HepG2 (cell line): ENCODE measurements around the gene LUZP1. TPM values are rescaled to one million over a fixed set of nuclear protein-coding genes. Genes with fewer than 3 reads are reported as not detected.

Experiments used
- CREB1 ChIP-seq, 2 experiments: fragments of 450-650 bp in 1 of 2; IDR thresholded peaks; 2 replicates each; pipeline ENCODE4 v1.6.1; 2016 to 2017; ENCODE audit warnings: control low read depth in 1 of 2, mild to moderate bottlenecking in 1 of 2, missing compliant biosample characterization in 1 of 2, missing genetic modification characterization in 1 of 2
- GTF3A ChIP-seq: sonication (generic); formaldehyde crosslinking; conservative IDR thresholded peaks from 2 replicates; pipeline ENCODE4 v1.4.0; 2020; ENCODE audit warnings: mild to moderate bottlenecking, missing genetic modification reagents
- HMG20B ChIP-seq: conservative IDR thresholded peaks from 2 replicates; pipeline ENCODE4 v1.6.1; 2016; ENCODE audit warnings: missing genetic modification reagents, missing compliant biosample characterization
- HOXA9 ChIP-seq: sonication (generic); formaldehyde crosslinking; IDR thresholded peaks from 2 replicates; pipeline ENCODE4 v1.8.1; 2022; ENCODE audit warnings: missing genetic modification reagents, mild to moderate bottlenecking, moderate library complexity, borderline replicate concordance
- MED1 ChIP-seq: sonication (generic); formaldehyde crosslinking; IDR thresholded peaks from 2 replicates; pipeline ENCODE4 v1.4.0; 2020; ENCODE audit warnings: missing genetic modification reagents
- RCOR2 ChIP-seq: IDR thresholded peaks from 2 replicates; pipeline ENCODE4 v1.6.1; 2016; ENCODE audit warnings: missing biosample characterization, missing genetic modification reagents
- SOX13 ChIP-seq, 3 experiments: fragments of 450-650 bp in 1 of 3; sonication (generic) in 1 of 3; formaldehyde crosslinking in 1 of 3; IDR thresholded peaks in 2 of 3; conservative IDR thresholded peaks in 1 of 3; 2 replicates each; pipeline versions ENCODE4 v1.5.0 to v1.6.1; 2016 to 2020; ENCODE audit warnings: antibody characterized with exemption in 1 of 3, mild to moderate bottlenecking in 1 of 3, missing compliant biosample characterization in 1 of 3, missing genetic modification reagents in 1 of 3, moderate library complexity in 1 of 3
- ZNF552 ChIP-seq: sonication (generic); formaldehyde crosslinking; IDR thresholded peaks from 2 replicates; pipeline ENCODE4 v1.9.0; 2022; ENCODE audit warnings: missing genetic modification reagents, mild to moderate bottlenecking, borderline replicate concordance
- ZNF746 ChIP-seq: sonication (generic); formaldehyde crosslinking; IDR thresholded peaks from 2 replicates; pipeline ENCODE4 v1.8.0; 2022; ENCODE audit warnings: mild to moderate bottlenecking, missing genetic modification reagents
- ZNF761 ChIP-seq: sonication (generic); formaldehyde crosslinking; conservative IDR thresholded peaks from 2 replicates; pipeline ENCODE4 v1.4.0; 2020; ENCODE audit warnings: mild to moderate bottlenecking, missing genetic modification reagents
- ZNF766 ChIP-seq: sonication (generic); formaldehyde crosslinking; IDR thresholded peaks from 2 replicates; pipeline ENCODE4 v1.5.0; 2020; ENCODE audit warnings: missing genetic modification reagents, borderline replicate concordance
- ZSCAN29 ChIP-seq: sonication (generic); formaldehyde crosslinking; conservative IDR thresholded peaks from 2 replicates; pipeline ENCODE4 v1.4.0; 2020; ENCODE audit warnings: mild to moderate bottlenecking, missing genetic modification reagents
- polyA plus RNA-seq, 8 experiments: library from polyadenylated mRNA; depleted of rRNA in 3 of 8; stranded (reverse) in 7 of 8; unstranded in 1 of 8; fragments of >200 nt; fragmentation: Illumina TruSeq in 4 of 8; extraction: Trizol in 4 of 8; gene quantifications; 2 replicates each; pipeline versions ENCODE4 v1.2.1 to v1.2.3, GENCODE V29; 2011 to 2016; ENCODE audit warnings: low read depth in 4 of 8, missing spikeins in 1 of 8, mixed read lengths in 1 of 8; ENCODE audit not compliant: insufficient read depth in 1 of 8
- total RNA-seq, 5 experiments: library from RNA; depleted of rRNA; stranded (reverse); fragments of >200 nt; fragmentation: Illumina TruSeq; extraction: Trizol; gene quantifications; 2 replicates each; pipeline ENCODE4 v1.2.3, GENCODE V29; 2016; ENCODE audit warnings: low read depth in 1 of 5
- TF ChIP-seq, protein P1 (sequence below): sonication (generic); formaldehyde crosslinking; IDR thresholded peaks from 2 replicates; pipeline ENCODE4 v1.8.1; 2023; ENCODE audit warnings: mild to moderate bottlenecking, missing genetic modification reagents
- TF ChIP-seq, protein P2 (sequence below): sonication (generic); formaldehyde crosslinking; conservative IDR thresholded peaks from 2 replicates; pipeline ENCODE4 v1.4.0; 2020; ENCODE audit warnings: mild to moderate bottlenecking, missing genetic modification reagents, moderate library complexity
- TF ChIP-seq, protein P3 (sequence below): sonication (generic); formaldehyde crosslinking; IDR thresholded peaks from 2 replicates; pipeline ENCODE4 v1.8.0; 2022; ENCODE audit warnings: mild to moderate bottlenecking, missing genetic modification reagents, borderline replicate concordance
- TF ChIP-seq, protein P4 (sequence below): sonication (generic); formaldehyde crosslinking; IDR thresholded peaks from 2 replicates; pipeline ENCODE4 v1.8.1; 2022; ENCODE audit warnings: low read depth, mild to moderate bottlenecking, missing genetic modification reagents
- TF ChIP-seq, protein P5 (sequence below): sonication (generic); formaldehyde crosslinking; IDR thresholded peaks from 2 replicates; pipeline ENCODE4 v1.5.0; 2020; ENCODE audit warnings: mild to moderate bottlenecking, missing genetic modification reagents, borderline replicate concordance

Gene LUZP1
- total and polyA plus RNA-seq, 2 of the 13 experiments (the other 11 are each of a cell fraction or from before 2014, with no cell fraction given): 6.9 to 12.7 TPM

DNA sequence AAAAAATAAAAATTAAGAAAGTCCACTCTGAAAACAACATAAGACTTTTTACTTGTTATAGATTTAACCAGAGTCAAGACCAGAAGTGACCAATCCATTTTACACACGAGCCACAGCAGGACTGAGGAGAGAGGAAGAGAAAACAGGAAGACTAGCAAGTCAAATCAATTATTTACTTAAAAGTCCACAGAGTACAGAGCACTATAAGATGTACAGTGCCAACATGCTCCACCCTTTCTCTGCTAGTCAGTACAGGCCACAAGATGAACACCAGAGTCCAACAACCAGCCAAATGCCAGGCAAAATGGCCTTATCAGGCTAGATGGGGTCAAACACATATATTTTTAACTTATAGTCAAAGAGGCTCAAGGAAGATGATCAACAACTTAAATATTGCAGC, 19.5 kb downstream of the LUZP1 start (continued):
- TF ChIP-seq ZNF761 (CRISPR knock-in tag) (no peak), ZNF552 (CRISPR knock-in tag) (no peak), HOXA9 (CRISPR knock-in tag) (no peak), CREB1 (IDR thresholded peaks at IDR 0.05) (no peak), CREB1 (CRISPR knock-in tag; IDR thresholded peaks at IDR 0.05) (peak; percentile 44; the same call in 1 of the 2 replicates), SOX13 (IDR thresholded peaks at IDR 0.05) (no peak), SOX13 (CRISPR knock-in tag; conservative IDR thresholded peaks at IDR 0.05 in 1 of 2, IDR thresholded peaks at IDR 0.05 in 1 of 2) (peak in 1 of 2 experiments; percentile 36; a peak in 1 of 4 replicates), ZSCAN29 (CRISPR knock-in tag) (no peak), HMG20B (CRISPR knock-in tag) (no peak), RCOR2 (CRISPR knock-in tag) (no peak), GTF3A (CRISPR knock-in tag) (no peak), ZNF746 (CRISPR knock-in tag) (no peak), MED1 (CRISPR knock-in tag) (peak; percentile 51), ZNF766 (no peak)
- TF ChIP-seq, protein P1, sequence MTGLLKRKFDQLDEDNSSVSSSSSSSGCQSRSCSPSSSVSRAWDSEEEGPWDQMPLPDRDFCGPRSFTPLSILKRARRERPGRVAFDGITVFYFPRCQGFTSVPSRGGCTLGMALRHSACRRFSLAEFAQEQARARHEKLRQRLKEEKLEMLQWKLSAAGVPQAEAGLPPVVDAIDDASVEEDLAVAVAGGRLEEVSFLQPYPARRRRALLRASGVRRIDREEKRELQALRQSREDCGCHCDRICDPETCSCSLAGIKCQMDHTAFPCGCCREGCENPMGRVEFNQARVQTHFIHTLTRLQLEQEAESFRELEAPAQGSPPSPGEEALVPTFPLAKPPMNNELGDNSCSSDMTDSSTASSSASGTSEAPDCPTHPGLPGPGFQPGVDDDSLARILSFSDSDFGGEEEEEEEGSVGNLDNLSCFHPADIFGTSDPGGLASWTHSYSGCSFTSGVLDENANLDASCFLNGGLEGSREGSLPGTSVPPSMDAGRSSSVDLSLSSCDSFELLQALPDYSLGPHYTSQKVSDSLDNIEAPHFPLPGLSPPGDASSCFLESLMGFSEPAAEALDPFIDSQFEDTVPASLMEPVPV (CRISPR knock-in tag): no peak
- TF ChIP-seq, protein P2, sequence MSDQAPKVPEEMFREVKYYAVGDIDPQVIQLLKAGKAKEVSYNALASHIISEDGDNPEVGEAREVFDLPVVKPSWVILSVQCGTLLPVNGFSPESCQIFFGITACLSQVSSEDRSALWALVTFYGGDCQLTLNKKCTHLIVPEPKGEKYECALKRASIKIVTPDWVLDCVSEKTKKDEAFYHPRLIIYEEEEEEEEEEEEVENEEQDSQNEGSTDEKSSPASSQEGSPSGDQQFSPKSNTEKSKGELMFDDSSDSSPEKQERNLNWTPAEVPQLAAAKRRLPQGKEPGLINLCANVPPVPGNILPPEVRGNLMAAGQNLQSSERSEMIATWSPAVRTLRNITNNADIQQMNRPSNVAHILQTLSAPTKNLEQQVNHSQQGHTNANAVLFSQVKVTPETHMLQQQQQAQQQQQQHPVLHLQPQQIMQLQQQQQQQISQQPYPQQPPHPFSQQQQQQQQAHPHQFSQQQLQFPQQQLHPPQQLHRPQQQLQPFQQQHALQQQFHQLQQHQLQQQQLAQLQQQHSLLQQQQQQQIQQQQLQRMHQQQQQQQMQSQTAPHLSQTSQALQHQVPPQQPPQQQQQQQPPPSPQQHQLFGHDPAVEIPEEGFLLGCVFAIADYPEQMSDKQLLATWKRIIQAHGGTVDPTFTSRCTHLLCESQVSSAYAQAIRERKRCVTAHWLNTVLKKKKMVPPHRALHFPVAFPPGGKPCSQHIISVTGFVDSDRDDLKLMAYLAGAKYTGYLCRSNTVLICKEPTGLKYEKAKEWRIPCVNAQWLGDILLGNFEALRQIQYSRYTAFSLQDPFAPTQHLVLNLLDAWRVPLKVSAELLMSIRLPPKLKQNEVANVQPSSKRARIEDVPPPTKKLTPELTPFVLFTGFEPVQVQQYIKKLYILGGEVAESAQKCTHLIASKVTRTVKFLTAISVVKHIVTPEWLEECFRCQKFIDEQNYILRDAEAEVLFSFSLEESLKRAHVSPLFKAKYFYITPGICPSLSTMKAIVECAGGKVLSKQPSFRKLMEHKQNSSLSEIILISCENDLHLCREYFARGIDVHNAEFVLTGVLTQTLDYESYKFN (CRISPR knock-in tag): peak; percentile 78
- TF ChIP-seq, protein P3, sequence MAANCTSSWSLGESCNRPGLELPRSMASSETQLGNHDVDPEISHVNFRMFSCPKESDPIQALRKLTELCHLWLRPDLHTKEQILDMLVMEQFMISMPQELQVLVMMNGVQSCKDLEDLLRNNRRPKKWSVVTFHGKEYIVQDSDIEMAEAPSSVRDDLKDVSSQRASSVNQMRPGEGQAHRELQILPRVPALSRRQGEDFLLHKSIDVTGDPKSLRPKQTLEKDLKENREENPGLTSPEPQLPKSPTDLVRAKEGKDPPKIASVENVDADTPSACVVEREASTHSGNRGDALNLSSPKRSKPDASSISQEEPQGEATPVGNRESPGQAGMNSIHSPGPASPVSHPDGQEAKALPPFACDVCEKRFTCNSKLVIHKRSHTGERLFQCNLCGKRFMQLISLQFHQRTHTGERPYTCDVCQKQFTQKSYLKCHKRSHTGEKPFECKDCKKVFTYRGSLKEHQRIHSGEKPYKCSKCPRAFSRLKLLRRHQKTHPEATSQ (CRISPR knock-in tag): no peak
- TF ChIP-seq, protein P4, sequence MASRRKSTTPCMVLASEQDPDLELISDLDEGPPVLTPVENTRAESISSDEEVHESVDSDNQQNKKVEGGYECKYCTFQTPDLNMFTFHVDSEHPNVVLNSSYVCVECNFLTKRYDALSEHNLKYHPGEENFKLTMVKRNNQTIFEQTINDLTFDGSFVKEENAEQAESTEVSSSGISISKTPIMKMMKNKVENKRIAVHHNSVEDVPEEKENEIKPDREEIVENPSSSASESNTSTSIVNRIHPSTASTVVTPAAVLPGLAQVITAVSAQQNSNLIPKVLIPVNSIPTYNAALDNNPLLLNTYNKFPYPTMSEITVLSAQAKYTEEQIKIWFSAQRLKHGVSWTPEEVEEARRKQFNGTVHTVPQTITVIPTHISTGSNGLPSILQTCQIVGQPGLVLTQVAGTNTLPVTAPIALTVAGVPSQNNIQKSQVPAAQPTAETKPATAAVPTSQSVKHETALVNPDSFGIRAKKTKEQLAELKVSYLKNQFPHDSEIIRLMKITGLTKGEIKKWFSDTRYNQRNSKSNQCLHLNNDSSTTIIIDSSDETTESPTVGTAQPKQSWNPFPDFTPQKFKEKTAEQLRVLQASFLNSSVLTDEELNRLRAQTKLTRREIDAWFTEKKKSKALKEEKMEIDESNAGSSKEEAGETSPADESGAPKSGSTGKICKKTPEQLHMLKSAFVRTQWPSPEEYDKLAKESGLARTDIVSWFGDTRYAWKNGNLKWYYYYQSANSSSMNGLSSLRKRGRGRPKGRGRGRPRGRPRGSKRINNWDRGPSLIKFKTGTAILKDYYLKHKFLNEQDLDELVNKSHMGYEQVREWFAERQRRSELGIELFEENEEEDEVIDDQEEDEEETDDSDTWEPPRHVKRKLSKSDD (CRISPR knock-in tag): no peak
- TF ChIP-seq, protein P5, sequence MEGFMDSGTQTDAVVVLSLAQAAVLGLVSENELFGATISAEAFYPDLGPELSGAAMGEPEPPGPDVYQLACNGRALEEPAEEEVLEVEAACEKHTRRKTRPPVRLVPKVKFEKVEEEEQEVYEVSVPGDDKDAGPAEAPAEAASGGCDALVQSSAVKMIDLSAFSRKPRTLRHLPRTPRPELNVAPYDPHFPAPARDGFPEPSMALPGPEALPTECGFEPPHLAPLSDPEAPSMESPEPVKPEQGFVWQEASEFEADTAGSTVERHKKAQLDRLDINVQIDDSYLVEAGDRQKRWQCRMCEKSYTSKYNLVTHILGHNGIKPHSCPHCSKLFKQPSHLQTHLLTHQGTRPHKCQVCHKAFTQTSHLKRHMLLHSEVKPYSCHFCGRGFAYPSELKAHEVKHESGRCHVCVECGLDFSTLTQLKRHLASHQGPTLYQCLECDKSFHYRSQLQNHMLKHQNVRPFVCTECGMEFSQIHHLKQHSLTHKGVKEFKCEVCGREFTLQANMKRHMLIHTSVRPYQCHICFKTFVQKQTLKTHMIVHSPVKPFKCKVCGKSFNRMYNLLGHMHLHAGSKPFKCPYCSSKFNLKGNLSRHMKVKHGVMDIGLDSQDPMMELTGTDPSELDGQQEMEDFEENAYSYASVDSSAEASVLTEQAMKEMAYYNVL (CRISPR knock-in tag): peak; percentile 51; the same call in 1 of the 2 replicates
